Activated CD8-positive, alpha-beta T cell treated with anti-CD3 and anti-CD28 coated beads, Interleukin-2, amount 10 ng/mL, durations not matched to agents 7 days and 5 days (primary cell): ENCODE results near the gene CDAN1. TPM values are rescaled to one million over a fixed set of nuclear protein-coding genes. Genes with fewer than 3 reads are reported as not detected.

Experiments used
- ATAC-seq: fragments of 150-1000 bp; cut with Tn5 transposase; one replicate; pipeline ENCODE4 v1.10.0; 2021; ENCODE audit warnings: moderate library complexity
- CTCF ChIA-PET: fragments of 350-600 bp; sonication (Branson Sonifier 250); formaldehyde crosslinking; loops from one replicate; lab custom pipeline; 2021; ENCODE audit warnings: antibody characterized with exemption; lab: Charles Lee
- POLR2A ChIA-PET: fragments of 350-600 bp; sonication (Branson Sonifier 250); formaldehyde crosslinking; loops from one replicate; lab custom pipeline; 2021; ENCODE audit warnings: antibody characterized with exemption; lab: Charles Lee
- DNase-seq: peaks from one replicate; pipeline ENCODE4 v3.0.0-alpha.2; 2020
- H3K27ac Mint-ChIP-seq: one replicate; pipeline ENCODE4 v1.8.0; 2021; ENCODE audit warnings: mild to moderate bottlenecking, mixed read lengths
- H3K27me3 Mint-ChIP-seq: one replicate; pipeline ENCODE4 v1.8.0; 2021; ENCODE audit warnings: low read depth, mixed read lengths
- H3K36me3 Mint-ChIP-seq: one replicate; pipeline ENCODE4 v1.8.0; 2021; ENCODE audit warnings: low read depth, mixed read lengths
- H3K4me1 Mint-ChIP-seq: one replicate; pipeline ENCODE4 v1.8.0; 2021; ENCODE audit warnings: low read depth, mixed read lengths
- H3K4me3 Mint-ChIP-seq: one replicate; pipeline ENCODE4 v1.8.0; 2021; ENCODE audit warnings: mild to moderate bottlenecking, mixed read lengths
- H3K9me3 Mint-ChIP-seq: one replicate; pipeline ENCODE4 v1.8.0; 2022; ENCODE audit warnings: mixed read lengths; ENCODE audit not compliant: insufficient read depth
- total RNA-seq, 2 experiments: library from RNA; stranded (reverse); gene quantifications; one replicate each; pipeline ENCODE4 v1.2.3, GENCODE V29; 2021

Gene CDAN1
- total RNA-seq, 2 experiments from 2014 or later = 21.6 to 25.0 TPM

- ATAC-seq = no peak
- Mint-ChIP-seq H3K4me3 (no peak overlapping the region), H3K4me1 (no peaks in the 10 kb centered on the region), H3K36me3 (peaks cover 41% of the 10 kb centered on the region), H3K27ac (no peak overlapping the region), H3K27me3 (no peaks in the 10 kb centered on the region), H3K9me3 (no peaks in the 10 kb centered on the region)
- ChIA-PET CTCF (interaction anchor here (0.7 to 1.9 kb wide), 3 partner anchors 15 to 203 kb away, joined by 3 to 4 read pairs (median 3); no protein-coding TSS in a partner anchor), POLR2A (no interaction called here)
- no peak for DNase-seq
Observed at GRCh38 chr15:42723068-42723467, 13.9 kb downstream of the CDAN1 start.

DNA sequence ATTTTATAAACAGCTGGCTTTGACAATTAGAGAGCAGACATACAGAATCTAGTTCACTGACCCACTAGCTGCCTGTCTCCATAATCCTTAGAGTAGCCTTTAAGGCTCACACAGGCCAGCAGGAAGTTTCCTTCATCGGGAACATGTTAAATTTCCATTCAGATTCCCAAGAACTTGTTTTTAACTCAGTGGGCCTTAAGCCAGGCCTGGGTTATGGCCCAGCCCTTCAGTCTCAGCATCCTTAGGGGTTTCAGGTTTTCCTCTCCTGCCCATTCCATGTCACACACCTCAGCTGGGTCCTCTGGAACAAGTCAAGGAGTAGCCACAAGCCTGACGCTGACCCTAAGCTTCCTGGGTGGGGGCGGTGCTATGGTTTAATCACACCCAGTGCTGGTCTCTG, 15.0 kb downstream of the CDAN1 start:
- ATAC-seq = no peak
- no peaks in the 10 kb centered on the region for H3K9me3 Mint-ChIP-seq
- no peak overlapping the region for H3K4me3 Mint-ChIP-seq
- CTCF ChIA-PET = interaction anchor here (1.4 to 1.7 kb wide), 2 partner anchors 69 to 204 kb away, joined by 3 to 4 read pairs; no protein-coding TSS in a partner anchor
- no peak overlapping the region for H3K27ac Mint-ChIP-seq
- DNase-seq = no peak
- POLR2A ChIA-PET = no interaction called here
- no peaks in the 10 kb centered on the region for H3K27me3 Mint-ChIP-seq
- H3K36me3 Mint-ChIP-seq = peaks cover 31% of the 10 kb centered on the region
- no peaks in the 10 kb centered on the region for H3K4me1 Mint-ChIP-seq

DNA sequence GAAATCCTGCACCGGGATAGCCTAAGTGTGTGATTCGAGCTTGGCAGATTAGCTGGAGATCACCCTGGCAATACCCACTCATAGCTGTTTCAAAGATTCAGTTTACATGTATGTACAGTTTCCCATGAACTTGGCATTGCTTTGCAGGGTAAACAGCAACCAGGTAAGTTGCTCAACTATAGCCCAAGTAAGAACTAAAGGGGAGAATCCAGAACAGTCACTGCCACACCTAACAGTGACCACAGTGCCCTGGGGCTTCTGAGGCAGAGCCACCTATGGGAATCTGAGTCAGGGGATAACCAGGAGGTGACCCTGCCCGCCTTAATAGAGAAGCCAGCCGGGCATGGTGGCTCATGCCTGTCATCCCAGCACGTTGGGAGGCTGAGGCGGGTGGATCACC, 15.9 kb downstream of the CDAN1 start:
- Mint-ChIP-seq H3K4me1 (no peaks in the 10 kb centered on the region), H3K4me3 (no peak overlapping the region), H3K9me3 (no peaks in the 10 kb centered on the region), H3K36me3 (peaks cover 29% of the 10 kb centered on the region), H3K27ac (no peak overlapping the region), H3K27me3 (no peaks in the 10 kb centered on the region)
- ATAC-seq = no peak
- CTCF ChIA-PET = interaction anchor here (1.4 kb wide), 1 partner anchor 205 kb away, joined by 4 read pairs; no protein-coding TSS in a partner anchor
- POLR2A ChIA-PET = no interaction called here
- DNase-seq = no peak

GRCh38 chr15:42720071-42720470, 16.9 kb downstream of the CDAN1 start:
- no peak overlapping the region for H3K4me3 Mint-ChIP-seq
- no peaks in the 10 kb centered on the region for H3K27me3 Mint-ChIP-seq
- peak overlapping the region; percentile 2 for H3K27ac Mint-ChIP-seq
- ChIA-PET CTCF (no interaction called here), POLR2A (interaction anchor here (1.1 kb wide), 1 partner anchor 17 kb away, joined by 3 read pairs; no protein-coding TSS in a partner anchor)
- DNase-seq (no peak), ATAC-seq (no peak)
- H3K36me3 Mint-ChIP-seq = peaks cover 23% of the 10 kb centered on the region
- no peaks in the 10 kb centered on the region for H3K9me3 Mint-ChIP-seq
- H3K4me1 Mint-ChIP-seq = no peaks in the 10 kb centered on the region

DNA sequence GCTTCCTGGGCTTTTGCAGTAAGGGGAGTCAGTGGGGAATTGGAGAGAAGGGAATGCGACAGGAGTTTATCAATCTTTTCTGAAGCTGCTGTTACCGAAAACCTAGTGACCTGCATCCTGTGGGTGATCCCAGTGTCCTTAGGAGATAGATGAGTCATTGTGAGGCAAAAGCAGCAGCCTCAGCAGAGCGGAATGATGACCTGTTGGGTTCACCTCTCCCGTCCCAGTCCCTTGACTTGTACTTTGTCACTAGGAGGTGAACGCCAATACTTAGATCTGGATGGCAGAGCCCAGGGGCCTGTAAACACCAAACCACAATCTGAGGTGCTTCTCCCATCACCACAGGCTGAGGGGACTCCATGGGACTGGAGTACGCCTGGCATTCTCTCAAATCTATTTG, 17.9 kb downstream of the CDAN1 start:
- DNase-seq (no peak), ATAC-seq (no peak)
- POLR2A ChIA-PET = interaction anchor here (1.1 kb wide), 1 partner anchor 18 kb away, joined by 3 read pairs; no protein-coding TSS in a partner anchor
- CTCF ChIA-PET = interaction anchor here (0.9 kb wide), 1 partner anchor 204 kb away, joined by 3 read pairs; no protein-coding TSS in a partner anchor
- Mint-ChIP-seq H3K4me1 (no peaks in the 10 kb centered on the region), H3K27ac (no peak overlapping the region), H3K4me3 (no peak overlapping the region), H3K27me3 (no peaks in the 10 kb centered on the region), H3K36me3 (peaks cover 15% of the 10 kb centered on the region), H3K9me3 (no peaks in the 10 kb centered on the region)

- H3K9me3 Mint-ChIP-seq = no peaks in the 10 kb centered on the region
- CTCF ChIA-PET = interaction anchor here (1.6 kb wide), 2 partner anchors 13 to 210 kb away, joined by 4 to 5 read pairs; no protein-coding TSS in a partner anchor
Observed at GRCh38 chr15:42716626-42717025, 20.3 kb downstream of the CDAN1 start.

GRCh38 chr15:42716125-42716524, 20.8 kb downstream of the CDAN1 start:
- no peaks in the 10 kb centered on the region for H3K27me3 Mint-ChIP-seq
- H3K4me1 Mint-ChIP-seq = no peaks in the 10 kb centered on the region
- ChIA-PET CTCF (interaction anchor here (1.0 to 1.6 kb wide), 2 partner anchors 12 to 210 kb away, joined by 4 to 5 read pairs; no protein-coding TSS in a partner anchor), POLR2A (interaction anchor here (1.2 kb wide), 1 partner anchor 14 kb away, joined by 5 read pairs; no protein-coding TSS in a partner anchor)
- H3K4me3 Mint-ChIP-seq = no peak overlapping the region
- ATAC-seq = no peak
- H3K36me3 Mint-ChIP-seq = peaks cover 5% of the 10 kb centered on the region
- no peak for DNase-seq
- no peak overlapping the region for H3K27ac Mint-ChIP-seq
- no peaks in the 10 kb centered on the region for H3K9me3 Mint-ChIP-seq

More at GRCh38 chr15:42716626-42717025, 20.3 kb downstream of the CDAN1 start:
- POLR2A ChIA-PET = interaction anchor here (1.2 kb wide), 1 partner anchor 14 kb away, joined by 5 read pairs; no protein-coding TSS in a partner anchor
- Mint-ChIP-seq H3K27ac (no peak overlapping the region), H3K27me3 (no peaks in the 10 kb centered on the region), H3K36me3 (peaks cover 5% of the 10 kb centered on the region), H3K4me3 (no peak overlapping the region), H3K4me1 (no peaks in the 10 kb centered on the region)
- no peak for DNase-seq
- no peak for ATAC-seq

DNA sequence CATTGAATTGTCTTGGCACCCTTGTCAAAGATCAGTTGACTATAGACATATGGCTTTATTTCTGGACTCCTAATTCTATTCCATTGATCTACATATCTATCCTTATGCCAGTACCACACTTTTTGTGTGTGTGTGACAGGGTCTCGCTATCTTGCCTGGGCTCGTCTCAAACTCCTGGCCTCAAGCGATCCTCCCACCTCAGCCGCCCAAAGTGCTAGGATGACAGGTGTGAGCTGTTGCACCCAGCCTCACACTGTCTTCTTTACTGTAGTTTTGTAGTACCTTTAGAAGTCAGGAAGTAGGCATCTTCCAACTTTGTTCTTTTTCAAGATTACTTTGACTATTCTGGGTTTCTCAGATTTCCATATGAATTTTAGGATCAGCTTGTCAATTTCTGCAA, 24.3 kb downstream of the CDAN1 start:
- H3K9me3 Mint-ChIP-seq = no peaks in the 10 kb centered on the region
- CTCF ChIA-PET = interaction anchor here (1.4 to 1.5 kb wide), 2 partner anchors 209 to 214 kb away, joined by 3 to 5 read pairs; no protein-coding TSS in a partner anchor
- H3K36me3 Mint-ChIP-seq = peaks cover 2% of the 10 kb centered on the region
- POLR2A ChIA-PET = no interaction called here
- H3K4me1 Mint-ChIP-seq = peaks cover 5% of the 10 kb centered on the region
- no peak for ATAC-seq
- H3K27me3 Mint-ChIP-seq = no peaks in the 10 kb centered on the region
- H3K27ac Mint-ChIP-seq = no peak overlapping the region
- no peak for DNase-seq
- H3K4me3 Mint-ChIP-seq = no peak overlapping the region

DNA sequence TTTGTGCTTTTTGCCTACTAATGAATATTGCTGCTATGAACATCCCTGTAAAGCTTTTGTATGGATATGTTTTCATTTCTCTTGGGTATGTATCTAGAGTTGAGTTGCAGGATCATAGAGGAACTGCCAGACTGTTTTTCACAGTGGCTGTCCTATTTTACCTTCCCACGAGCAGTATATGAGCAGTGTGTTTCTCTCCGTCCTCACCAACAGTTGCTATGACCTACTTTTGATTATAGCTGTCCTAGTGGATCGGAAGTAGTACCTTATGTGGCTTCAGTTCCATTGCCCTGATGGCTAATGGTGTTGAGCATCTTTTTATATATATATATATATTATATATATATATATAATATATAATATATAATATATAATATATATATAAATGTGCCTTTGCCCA, 25.2 kb downstream of the CDAN1 start:
- CTCF ChIA-PET = interaction anchor here (1.4 kb wide), 1 partner anchor 215 kb away, joined by 5 read pairs; no protein-coding TSS in a partner anchor
- no peak overlapping the region for H3K27ac Mint-ChIP-seq
- H3K4me3 Mint-ChIP-seq = no peak overlapping the region
- DNase-seq (no peak), ATAC-seq (no peak)
- peaks cover 2% of the 10 kb centered on the region for H3K36me3 Mint-ChIP-seq
- POLR2A ChIA-PET = no interaction called here
- H3K4me1 Mint-ChIP-seq = peaks cover 5% of the 10 kb centered on the region
- H3K9me3 Mint-ChIP-seq = no peaks in the 10 kb centered on the region
- no peaks in the 10 kb centered on the region for H3K27me3 Mint-ChIP-seq

DNA sequence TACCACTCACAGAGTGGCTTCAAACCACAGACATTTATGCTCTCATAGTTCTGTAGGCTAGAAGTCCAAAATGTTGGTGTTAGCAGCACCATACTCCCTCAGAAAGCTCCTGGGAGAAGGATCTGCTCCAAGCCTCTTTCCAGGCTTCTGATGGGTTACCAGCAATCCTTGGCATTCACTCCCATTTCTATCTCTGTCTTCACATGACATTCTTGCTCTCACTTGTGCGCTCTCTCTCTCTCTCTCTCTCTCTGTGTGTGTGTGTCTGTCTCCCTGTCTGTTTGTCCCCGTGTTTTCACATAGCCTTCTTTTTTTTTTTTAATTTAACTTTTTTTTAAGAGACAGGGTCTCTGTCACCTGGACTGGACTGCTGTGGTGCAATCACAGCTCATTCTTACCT, 26.3 kb downstream of the CDAN1 start:
- Mint-ChIP-seq H3K36me3 (peaks cover 2% of the 10 kb centered on the region), H3K9me3 (no peaks in the 10 kb centered on the region), H3K4me3 (no peak overlapping the region), H3K27me3 (no peaks in the 10 kb centered on the region), H3K4me1 (peaks cover 5% of the 10 kb centered on the region), H3K27ac (no peak overlapping the region)
- ChIA-PET CTCF (no interaction called here), POLR2A (no interaction called here)
- ATAC-seq = no peak
- no peak for DNase-seq

GRCh38 chr15:42707873-42708544, 28.9 kb downstream of the CDAN1 start:
- Mint-ChIP-seq H3K4me3 (no peak overlapping the region), H3K4me1 (peaks cover 5% of the 10 kb centered on the region), H3K9me3 (no peaks in the 10 kb centered on the region), H3K27ac (no peak overlapping the region), H3K27me3 (no peaks in the 10 kb centered on the region), H3K36me3 (peaks cover 2% of the 10 kb centered on the region)
- DNase-seq = no peak
- ChIA-PET POLR2A (no interaction called here), CTCF (no interaction called here)
- ATAC-seq = no peak

- H3K4me1 Mint-ChIP-seq = peaks cover 5% of the 10 kb centered on the region
- no peaks in the 10 kb centered on the region for H3K9me3 Mint-ChIP-seq
- H3K4me3 Mint-ChIP-seq = no peak overlapping the region
- H3K36me3 Mint-ChIP-seq = peaks cover 2% of the 10 kb centered on the region
- DNase-seq (no peak), ATAC-seq (no peak)
- H3K27me3 Mint-ChIP-seq = no peaks in the 10 kb centered on the region
- ChIA-PET POLR2A (no interaction called here), CTCF (interaction anchor here (1.0 to 2.0 kb wide), 3 partner anchors 217 to 238 kb away, joined by 3 to 15 read pairs (median 5); no protein-coding TSS in a partner anchor)
- no peak overlapping the region for H3K27ac Mint-ChIP-seq
Observed at GRCh38 chr15:42707068-42707467, 29.9 kb downstream of the CDAN1 start.
